ENCODE results near the gene MBTPS1.

DNA sequence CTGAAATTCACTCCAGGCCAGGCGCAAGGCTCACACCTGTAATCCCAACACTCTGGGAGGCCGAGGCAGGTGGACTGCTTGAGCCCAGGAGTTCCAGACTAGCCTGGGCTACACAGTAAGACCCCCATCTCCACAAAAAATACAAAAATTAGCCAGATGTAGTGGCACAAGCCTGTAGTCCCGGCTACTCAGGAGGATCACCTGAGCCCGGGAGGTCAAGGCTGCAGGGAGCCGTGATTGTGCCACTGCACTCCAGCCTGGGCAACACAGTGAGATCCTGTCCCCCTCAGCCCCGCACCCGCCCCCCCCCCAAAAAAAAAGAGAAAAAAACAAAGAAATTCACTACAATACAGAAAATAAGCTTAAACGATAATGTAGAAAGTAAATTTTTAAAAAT is 31.5 kb downstream of the MBTPS1 start:
- no peak for TF ChIP-seq SP1 (CRISPR knock-in tag; IDR thresholded peaks at IDR 0.05)
- no peak for TF ChIP-seq MECOM (CRISPR knock-in tag; IDR thresholded peaks at IDR 0.05)
- TF ChIP-seq, protein P1, sequence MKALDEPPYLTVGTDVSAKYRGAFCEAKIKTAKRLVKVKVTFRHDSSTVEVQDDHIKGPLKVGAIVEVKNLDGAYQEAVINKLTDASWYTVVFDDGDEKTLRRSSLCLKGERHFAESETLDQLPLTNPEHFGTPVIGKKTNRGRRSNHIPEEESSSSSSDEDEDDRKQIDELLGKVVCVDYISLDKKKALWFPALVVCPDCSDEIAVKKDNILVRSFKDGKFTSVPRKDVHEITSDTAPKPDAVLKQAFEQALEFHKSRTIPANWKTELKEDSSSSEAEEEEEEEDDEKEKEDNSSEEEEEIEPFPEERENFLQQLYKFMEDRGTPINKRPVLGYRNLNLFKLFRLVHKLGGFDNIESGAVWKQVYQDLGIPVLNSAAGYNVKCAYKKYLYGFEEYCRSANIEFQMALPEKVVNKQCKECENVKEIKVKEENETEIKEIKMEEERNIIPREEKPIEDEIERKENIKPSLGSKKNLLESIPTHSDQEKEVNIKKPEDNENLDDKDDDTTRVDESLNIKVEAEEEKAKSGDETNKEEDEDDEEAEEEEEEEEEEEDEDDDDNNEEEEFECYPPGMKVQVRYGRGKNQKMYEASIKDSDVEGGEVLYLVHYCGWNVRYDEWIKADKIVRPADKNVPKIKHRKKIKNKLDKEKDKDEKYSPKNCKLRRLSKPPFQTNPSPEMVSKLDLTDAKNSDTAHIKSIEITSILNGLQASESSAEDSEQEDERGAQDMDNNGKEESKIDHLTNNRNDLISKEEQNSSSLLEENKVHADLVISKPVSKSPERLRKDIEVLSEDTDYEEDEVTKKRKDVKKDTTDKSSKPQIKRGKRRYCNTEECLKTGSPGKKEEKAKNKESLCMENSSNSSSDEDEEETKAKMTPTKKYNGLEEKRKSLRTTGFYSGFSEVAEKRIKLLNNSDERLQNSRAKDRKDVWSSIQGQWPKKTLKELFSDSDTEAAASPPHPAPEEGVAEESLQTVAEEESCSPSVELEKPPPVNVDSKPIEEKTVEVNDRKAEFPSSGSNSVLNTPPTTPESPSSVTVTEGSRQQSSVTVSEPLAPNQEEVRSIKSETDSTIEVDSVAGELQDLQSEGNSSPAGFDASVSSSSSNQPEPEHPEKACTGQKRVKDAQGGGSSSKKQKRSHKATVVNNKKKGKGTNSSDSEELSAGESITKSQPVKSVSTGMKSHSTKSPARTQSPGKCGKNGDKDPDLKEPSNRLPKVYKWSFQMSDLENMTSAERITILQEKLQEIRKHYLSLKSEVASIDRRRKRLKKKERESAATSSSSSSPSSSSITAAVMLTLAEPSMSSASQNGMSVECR (CRISPR knock-in tag; IDR thresholded peaks at IDR 0.05): no peak
- TF ChIP-seq HEY1 (CRISPR knock-in tag; IDR thresholded peaks at IDR 0.05; ENCODE audit: borderline replicate concordance): no peak
- no peak for TF ChIP-seq EZH2 (IDR thresholded peaks at IDR 0.05; ENCODE audit: borderline replicate concordance, low read depth, low read length)
- TF ChIP-seq, protein P2, sequence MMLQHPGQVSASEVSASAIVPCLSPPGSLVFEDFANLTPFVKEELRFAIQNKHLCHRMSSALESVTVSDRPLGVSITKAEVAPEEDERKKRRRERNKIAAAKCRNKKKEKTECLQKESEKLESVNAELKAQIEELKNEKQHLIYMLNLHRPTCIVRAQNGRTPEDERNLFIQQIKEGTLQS (IDR thresholded peaks at IDR 0.05): no peak
- TF ChIP-seq, protein P2 (CRISPR knock-in tag; conservative IDR thresholded peaks at IDR 0.05): no peak
- no peak for TF ChIP-seq ESRRA (IDR thresholded peaks at IDR 0.05; ENCODE audit: borderline replicate concordance, low read depth)
- no peak for TF ChIP-seq NFE2L1 (tag; IDR thresholded peaks at IDR 0.05; ENCODE audit: borderline replicate concordance, low read depth)
- TF ChIP-seq, protein P3, sequence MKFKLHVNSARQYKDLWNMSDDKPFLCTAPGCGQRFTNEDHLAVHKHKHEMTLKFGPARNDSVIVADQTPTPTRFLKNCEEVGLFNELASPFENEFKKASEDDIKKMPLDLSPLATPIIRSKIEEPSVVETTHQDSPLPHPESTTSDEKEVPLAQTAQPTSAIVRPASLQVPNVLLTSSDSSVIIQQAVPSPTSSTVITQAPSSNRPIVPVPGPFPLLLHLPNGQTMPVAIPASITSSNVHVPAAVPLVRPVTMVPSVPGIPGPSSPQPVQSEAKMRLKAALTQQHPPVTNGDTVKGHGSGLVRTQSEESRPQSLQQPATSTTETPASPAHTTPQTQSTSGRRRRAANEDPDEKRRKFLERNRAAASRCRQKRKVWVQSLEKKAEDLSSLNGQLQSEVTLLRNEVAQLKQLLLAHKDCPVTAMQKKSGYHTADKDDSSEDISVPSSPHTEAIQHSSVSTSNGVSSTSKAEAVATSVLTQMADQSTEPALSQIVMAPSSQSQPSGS (CRISPR knock-in tag; IDR thresholded peaks at IDR 0.05): no peak
- TF ChIP-seq, protein P4, sequence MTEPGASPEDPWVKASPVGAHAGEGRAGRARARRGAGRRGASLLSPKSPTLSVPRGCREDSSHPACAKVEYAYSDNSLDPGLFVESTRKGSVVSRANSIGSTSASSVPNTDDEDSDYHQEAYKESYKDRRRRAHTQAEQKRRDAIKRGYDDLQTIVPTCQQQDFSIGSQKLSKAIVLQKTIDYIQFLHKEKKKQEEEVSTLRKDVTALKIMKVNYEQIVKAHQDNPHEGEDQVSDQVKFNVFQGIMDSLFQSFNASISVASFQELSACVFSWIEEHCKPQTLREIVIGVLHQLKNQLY (CRISPR knock-in tag; conservative IDR thresholded peaks at IDR 0.05): no peak
- TF ChIP-seq, protein P5, sequence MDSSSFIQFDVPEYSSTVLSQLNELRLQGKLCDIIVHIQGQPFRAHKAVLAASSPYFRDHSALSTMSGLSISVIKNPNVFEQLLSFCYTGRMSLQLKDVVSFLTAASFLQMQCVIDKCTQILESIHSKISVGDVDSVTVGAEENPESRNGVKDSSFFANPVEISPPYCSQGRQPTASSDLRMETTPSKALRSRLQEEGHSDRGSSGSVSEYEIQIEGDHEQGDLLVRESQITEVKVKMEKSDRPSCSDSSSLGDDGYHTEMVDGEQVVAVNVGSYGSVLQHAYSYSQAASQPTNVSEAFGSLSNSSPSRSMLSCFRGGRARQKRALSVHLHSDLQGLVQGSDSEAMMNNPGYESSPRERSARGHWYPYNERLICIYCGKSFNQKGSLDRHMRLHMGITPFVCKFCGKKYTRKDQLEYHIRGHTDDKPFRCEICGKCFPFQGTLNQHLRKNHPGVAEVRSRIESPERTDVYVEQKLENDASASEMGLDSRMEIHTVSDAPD (CRISPR knock-in tag; IDR thresholded peaks at IDR 0.05): no peak
- TF ChIP-seq ZNF184 (CRISPR knock-in tag; IDR thresholded peaks at IDR 0.05): no peak
